Urothelium cell line (cell line): ENCODE data around the gene FIGN.

Experiments used
- DNase-seq: peaks from one replicate; pipeline ENCODE4 v3.0.0; 2011; ENCODE audit warnings: low spot score, mixed read lengths
- FAIRE-seq: peaks from 2 replicates; lab custom pipeline; 2011; peaks lifted over from hg19 to GRCh38; lab: Jason Lieb, UNC

Gene FIGN

GRCh38 chr2:163665817-163666216 is 70.0 kb downstream of the FIGN start:
- FAIRE-seq (no peak), DNase-seq (no peak)

GRCh38 chr2:163665051-163665450 is 70.8 kb downstream of the FIGN start:
- DNase-seq: no peak
- no peak for FAIRE-seq

- FAIRE-seq (no peak), DNase-seq (no peak)
Observed at GRCh38 chr2:163664610-163665009, 71.2 kb downstream of the FIGN start.

GRCh38 chr2:163662141-163662780 is 73.5 kb downstream of the FIGN start:
- DNase-seq: no peak
- no peak for FAIRE-seq

- no peak for FAIRE-seq
- DNase-seq: no peak
Observed at GRCh38 chr2:163659224-163659623, 76.6 kb downstream of the FIGN start.

GRCh38 chr2:163658556-163658955 is 77.3 kb downstream of the FIGN start:
- DNase-seq (no peak), FAIRE-seq (no peak)

GRCh38 chr2:163657281-163657656 is 78.5 kb downstream of the FIGN start:
- DNase-seq: no peak
- FAIRE-seq: peak; percentile 27

GRCh38 chr2:163656622-163657280 is 79.1 kb downstream of the FIGN start:
- DNase-seq: no peak
- no peak for FAIRE-seq

GRCh38 chr2:163655667-163656066 is 80.1 kb downstream of the FIGN start:
- FAIRE-seq: no peak

GRCh38 chr2:163652751-163653150 is 83.1 kb downstream of the FIGN start:
- no peak for FAIRE-seq
- DNase-seq: no peak

More at GRCh38 chr2:163655667-163656066, 80.1 kb downstream of the FIGN start:
- no peak for DNase-seq

GRCh38 chr2:163649080-163649479 is 86.7 kb downstream of the FIGN start:
- FAIRE-seq: no peak
- DNase-seq: no peak

GRCh38 chr2:163647300-163647699 is 88.5 kb downstream of the FIGN start:
- FAIRE-seq (no peak), DNase-seq (no peak)

- FAIRE-seq (no peak), DNase-seq (no peak)
Observed at GRCh38 chr2:163646687-163647086, 89.1 kb downstream of the FIGN start.

- FAIRE-seq (no peak), DNase-seq (no peak)
Observed at GRCh38 chr2:163644238-163644637, 91.6 kb downstream of the FIGN start.

GRCh38 chr2:163641986-163642385 is 93.8 kb downstream of the FIGN start:
- FAIRE-seq (no peak), DNase-seq (no peak)

- FAIRE-seq (no peak), DNase-seq (no peak)
Observed at GRCh38 chr2:163640542-163641193, 95.1 kb downstream of the FIGN start.

- DNase-seq: no peak
- FAIRE-seq: no peak
Observed at GRCh38 chr2:163637871-163638270, 97.9 kb downstream of the FIGN start.

- FAIRE-seq: no peak
- DNase-seq: no peak
Observed at GRCh38 chr2:163633291-163633690, 102.5 kb downstream of the FIGN start.

GRCh38 chr2:163630836-163631235 is 105.0 kb downstream of the FIGN start:
- DNase-seq: no peak
- no peak for FAIRE-seq

GRCh38 chr2:163626639-163627109 is 109.1 kb downstream of the FIGN start:
- DNase-seq (no peak), FAIRE-seq (no peak)

GRCh38 chr2:163626208-163626607 is 109.6 kb downstream of the FIGN start:
- FAIRE-seq (no peak), DNase-seq (no peak)

- DNase-seq (no peak), FAIRE-seq (no peak)
Observed at GRCh38 chr2:163625632-163626031, 110.2 kb downstream of the FIGN start.
